T-helper 2 cell (primary cell): ENCODE measurements around the gene NRG3.

Source experiments
- DNase-seq, 5 experiments: peaks; one replicate each; pipeline versions ENCODE4 v3.0.0 to v3.0.0-alpha.2; 2012 to 2022

The NRG3 gene

GRCh38 chr10:82092111-82092510 lies 217.1 kb downstream of the NRG3 start:
- no peak for DNase-seq

- no peak for DNase-seq
Measured at GRCh38 chr10:82124713-82125112, 249.7 kb downstream of the NRG3 start.

GRCh38 chr10:82128527-82128926 lies 253.5 kb downstream of the NRG3 start:
- DNase-seq = no peak

- DNase-seq = no peak
Measured at GRCh38 chr10:82136103-82136502, 261.1 kb downstream of the NRG3 start.

- DNase-seq = no peak
Measured at GRCh38 chr10:82144153-82144552, 269.2 kb downstream of the NRG3 start.

- no peak for DNase-seq
Measured at GRCh38 chr10:82148764-82149163, 273.8 kb downstream of the NRG3 start.

GRCh38 chr10:82149674-82150073 lies 274.7 kb downstream of the NRG3 start:
- no peak for DNase-seq

GRCh38 chr10:82150123-82150900 lies 275.3 kb downstream of the NRG3 start:
- DNase-seq = no peak

- no peak for DNase-seq
Measured at GRCh38 chr10:82160307-82160706, 285.3 kb downstream of the NRG3 start.

- no peak for DNase-seq
Measured at GRCh38 chr10:82161264-82161663, 286.3 kb downstream of the NRG3 start.

GRCh38 chr10:82162549-82163195 lies 287.7 kb downstream of the NRG3 start:
- DNase-seq = no peak

- DNase-seq = no peak
Measured at GRCh38 chr10:82171899-82172298, 296.9 kb downstream of the NRG3 start.

- no peak for DNase-seq
Measured at GRCh38 chr10:82176587-82176986, 301.6 kb downstream of the NRG3 start.

GRCh38 chr10:82190432-82191260 lies 315.7 kb downstream of the NRG3 start:
- no peak for DNase-seq

- DNase-seq = no peak
Measured at GRCh38 chr10:82191653-82192052, 316.7 kb downstream of the NRG3 start.

- no peak for DNase-seq
Measured at GRCh38 chr10:82192665-82193064, 317.7 kb downstream of the NRG3 start.

GRCh38 chr10:82194419-82194818 lies 319.4 kb downstream of the NRG3 start:
- DNase-seq = no peak

- DNase-seq = no peak
Measured at GRCh38 chr10:82206831-82207230, 331.8 kb downstream of the NRG3 start.

- no peak for DNase-seq
Measured at GRCh38 chr10:82208726-82209125, 333.7 kb downstream of the NRG3 start.

- DNase-seq = no peak
Measured at GRCh38 chr10:82210331-82210730, 335.3 kb downstream of the NRG3 start.

- DNase-seq = no peak
Measured at GRCh38 chr10:82211346-82211745, 336.4 kb downstream of the NRG3 start.

- DNase-seq = no peak
Measured at GRCh38 chr10:82212753-82213152, 337.8 kb downstream of the NRG3 start.

- no peak for DNase-seq
Measured at GRCh38 chr10:82213784-82214183, 338.8 kb downstream of the NRG3 start.

- DNase-seq = no peak
Measured at GRCh38 chr10:82221056-82221455, 346.1 kb downstream of the NRG3 start.
